GM19452 (cell line): ENCODE measurements around the gene KRTAP26-1.

Source experiments
- ATAC-seq: cut with Tn5 transposase; IDR thresholded peaks from one replicate; pipeline ENCODE4 v1.9.1; 2021; ENCODE audit not compliant: unreplicated experiment

KRTAP26-1 gene

DNA sequence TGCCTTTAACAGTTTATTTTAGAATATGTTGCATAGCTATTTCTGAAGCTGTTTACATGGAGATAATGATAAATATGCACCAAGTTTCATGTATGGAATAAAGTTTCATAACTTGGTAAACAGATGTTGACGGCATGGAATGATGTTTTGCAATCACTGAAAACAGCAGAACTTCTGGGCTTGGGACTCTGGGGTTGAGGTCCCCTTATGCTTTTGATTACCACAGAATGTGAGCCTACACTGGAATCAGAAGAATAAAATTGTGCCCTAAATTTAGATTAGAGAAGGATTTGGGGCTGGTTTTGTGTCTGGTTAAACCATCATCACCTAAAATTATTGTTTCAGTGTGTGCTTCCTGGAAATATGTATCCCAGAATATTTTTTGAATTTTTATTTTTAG, 48.5 kb downstream of the KRTAP26-1 start:
- ATAC-seq = no peak

DNA sequence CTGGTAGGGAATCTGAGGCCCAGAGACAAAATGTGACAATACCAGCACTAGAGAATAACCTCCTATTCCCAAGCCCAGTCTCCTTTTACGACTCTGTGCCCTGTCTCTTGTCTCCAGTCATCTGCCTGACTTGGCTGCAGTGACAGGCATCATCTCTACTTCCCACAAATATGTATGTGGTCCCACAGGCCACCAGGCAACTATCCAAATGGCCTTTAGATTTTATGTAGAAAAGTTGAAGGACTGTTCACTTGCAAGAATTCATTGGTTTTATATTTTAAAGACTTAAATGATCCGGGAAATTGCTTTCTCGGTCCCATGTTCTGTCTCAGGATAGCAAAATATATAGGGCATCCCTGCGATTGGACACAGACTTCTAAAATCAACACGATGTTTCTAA, 49.0 kb downstream of the KRTAP26-1 start:
- no peak for ATAC-seq

DNA sequence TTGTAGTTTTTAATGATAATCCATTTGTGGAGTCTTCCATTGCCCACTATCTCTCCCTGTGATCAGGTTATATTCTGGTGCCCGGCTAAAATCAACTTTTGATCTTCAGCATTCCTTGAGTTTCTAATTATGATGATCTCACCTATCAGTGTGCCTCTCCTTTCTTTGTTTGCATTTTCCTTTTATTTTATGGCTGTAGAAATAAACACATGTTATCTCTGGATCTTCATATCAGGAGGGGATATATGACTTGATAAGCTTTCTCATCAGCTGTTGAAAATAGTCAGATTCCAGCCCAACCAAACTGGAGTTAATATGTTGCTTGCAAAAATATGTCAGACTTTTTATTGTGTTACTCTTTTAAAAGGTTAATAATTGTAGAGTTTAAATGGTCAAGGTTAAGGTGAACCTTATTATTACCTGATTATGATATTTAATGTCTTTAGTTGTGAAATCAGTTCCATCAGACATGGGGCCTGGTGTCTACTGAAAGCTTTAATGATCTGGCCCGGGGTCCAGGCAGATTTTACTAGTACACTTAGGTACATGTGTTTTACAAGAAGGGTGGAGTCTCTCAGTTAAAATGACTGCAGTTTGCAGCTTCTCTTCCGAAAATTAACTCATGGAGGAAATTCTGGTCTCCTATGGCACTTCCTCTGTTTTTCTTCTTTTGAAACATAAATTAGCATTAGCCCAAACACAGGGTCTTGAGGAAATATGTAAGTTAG, 50.1 kb downstream of the KRTAP26-1 start:
- no peak for ATAC-seq
